ENCODE measurements around the gene TBATA. TPM values are rescaled to one million over a fixed set of nuclear protein-coding genes. Genes with fewer than 3 reads are reported as not detected.
A peak's percentile ranks its signal among the peaks of the same experiment; 100 is the strongest.

The TBATA gene
- polyA plus RNA-seq, 1 of the 3 experiments (the other 2 are of a cell fraction): not detected

GRCh38 chr10:70722820-70723424, 62.3 kb downstream of the TBATA start:
- DNase-seq: no peak
- WGBS (ENCODE audit: low lambda C conversion rate): 64% methylated on average over 4 of the region's 4 CpGs
- CTCF ChIA-PET: no interaction called here

More at GRCh38 chr10:70722820-70723424, 62.3 kb downstream of the TBATA start:
- H3K9me3 ChIP-seq: no peaks in the 10 kb centered on the region
- H3K79me2 ChIP-seq (ENCODE audit: insufficient read depth): no peaks in the 10 kb centered on the region
- no peaks in the 10 kb centered on the region for H3K27me3 ChIP-seq (ENCODE audit: insufficient read depth)
- H4K20me1 ChIP-seq (ENCODE audit: insufficient read depth): no peaks in the 10 kb centered on the region
- H3K27ac ChIP-seq (ENCODE audit: low read depth in 2 of 2, low read length in 1 of 2): no peak overlapping the region
- no peak overlapping the region for H3K9ac ChIP-seq
- peaks cover 9% of the 10 kb centered on the region for H3F3A ChIP-seq (replicated peaks; ENCODE audit: insufficient read depth)
- TF ChIP-seq TCF12 (IDR thresholded peaks at IDR 0.05): peak; percentile 55
- TF ChIP-seq PBX3 (IDR thresholded peaks at IDR 0.05): peak; percentile 43; the same call in 1 of the 2 replicates
- no peak for TF ChIP-seq CHD2 (IDR thresholded peaks at IDR 0.05; ENCODE audit: low read length, partially characterized antibody)
- no peak for TF ChIP-seq TEAD4 (IDR thresholded peaks at IDR 0.05; ENCODE audit: borderline replicate concordance, insufficient read depth)
- no peak for TF ChIP-seq MXI1 (IDR thresholded peaks at IDR 0.05; ENCODE audit: low read depth, low read length)
- no peak for TF ChIP-seq SIN3A (IDR thresholded peaks at IDR 0.05; ENCODE audit: borderline replicate concordance, low read depth, low read length)
- no peak for TF ChIP-seq SMC3 (IDR thresholded peaks at IDR 0.05; ENCODE audit: low read depth, low read length)
- TF ChIP-seq JUND (IDR thresholded peaks at IDR 0.05): peak; percentile 17; the same call in 1 of the 2 replicates
- TF ChIP-seq REST (IDR thresholded peaks at IDR 0.05; ENCODE audit: low read depth, low read length): no peak
- no peaks in the 10 kb centered on the region for H3K9me2 ChIP-seq
- H3K4me3 ChIP-seq (ENCODE audit: low read depth in 2 of 2, low read length in 1 of 2): no peak overlapping the region
- H3K36me3 ChIP-seq (replicated peaks in 1 of 2; ENCODE audit: control insufficient read depth in 1 of 2, insufficient read depth in 2 of 2, low read length in 1 of 2): no peaks in the 10 kb centered on the region
- peak overlapping the region; percentile 1; the same call in 1 of the 2 replicates for H3K4me2 ChIP-seq
- no peak overlapping the region for H2AFZ ChIP-seq (ENCODE audit: low read depth)
- POLR2A ChIA-PET: no interaction called here
- peaks cover 4 to 6% of the 10 kb centered on the region in 2 experiments; a peak in 1 of 4 replicates for H3K4me1 ChIP-seq (ENCODE audit: control insufficient read depth in 1 of 2, insufficient read depth in 2 of 2, low read depth in 1 of 2, low read length in 1 of 2)

Small RNA genes within 50 kb of the gene (small RNA-seq; reads per million reads assigned to genes)
- 0 to 7.9 (median 0) reads per million in 7 experiments for gene RPS26P40

Other genes starting within 250 kb of the TBATA start
- gene PRF1, start 182.6 kb downstream of the TBATA start, polyA plus RNA-seq (2012; rRNA removed): not detected in 2 replicates
- gene ADAMTS14, start 112.9 kb downstream of the TBATA start, polyA plus RNA-seq (2012; rRNA removed): 1.1 and 1.2 TPM in 2 replicates
- 11.8 and 15.6 TPM in 2 replicates for gene SGPL1, start 30.6 kb upstream of the TBATA start, polyA plus RNA-seq (2012; rRNA removed)
- 95.9 and 112 TPM in 2 replicates for gene PCBD1, start 103.2 kb upstream of the TBATA start, polyA plus RNA-seq (2012; rRNA removed)